ENCODE measurements around the gene ALKBH3. TPM values are rescaled to one million over a fixed set of nuclear protein-coding genes. Genes with fewer than 3 reads are reported as not detected.

The ALKBH3 gene
- total and polyA plus RNA-seq, 10 of the 15 experiments (the other 5 are each of a cell fraction or from before 2014, with no cell fraction given): 22.1 to 50.8 (median 38.5) TPM

DNA sequence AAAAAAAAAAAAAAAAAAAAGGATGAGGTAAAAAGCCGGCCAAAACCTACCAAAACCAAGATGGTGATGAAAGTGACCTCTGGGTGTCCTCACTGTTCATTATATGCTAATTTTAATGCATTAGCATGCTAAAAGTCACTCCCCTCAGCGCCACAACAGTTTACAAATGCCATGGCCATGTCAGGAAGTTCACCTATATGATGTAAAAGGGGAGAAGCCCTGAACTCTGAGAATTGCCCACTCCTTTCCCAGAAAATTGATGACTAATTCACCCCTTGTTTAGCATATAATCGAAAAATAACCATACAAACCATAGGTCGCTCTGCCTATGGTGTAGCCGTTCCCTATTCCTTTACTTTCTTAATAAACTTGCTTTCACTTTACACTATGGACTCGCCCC, 72.9 kb downstream of the ALKBH3 start:
- no peak overlapping the region for H3K27ac ChIP-seq (ENCODE audit: control insufficient read depth, insufficient read depth)
- ATAC-seq (no peak), DNase-seq (ENCODE audit: low read depth, low spot score) (no peak), FAIRE-seq (no peak)
- no peaks in the 10 kb centered on the region for H4K20me1 ChIP-seq (ENCODE audit: control insufficient read depth, insufficient read depth)
- no peaks in the 10 kb centered on the region for H3K4me1 ChIP-seq (ENCODE audit: control insufficient read depth, insufficient read depth, low read length)
- TF ChIP-seq CBX3 (IDR thresholded peaks at IDR 0.05; ENCODE audit: borderline replicate concordance, low read depth) (no peak), ZNF24 (IDR thresholded peaks at IDR 0.05) (no peak), TCF3 (IDR thresholded peaks at IDR 0.05; ENCODE audit: borderline replicate concordance, insufficient read depth, low read depth, low read length) (no peak), RELA (IDR thresholded peaks at IDR 0.05; ENCODE audit: borderline replicate concordance, partially characterized antibody) (no peak), PRDM15 (CRISPR knock-in tag; IDR thresholded peaks at IDR 0.05) (no peak), MXI1 (IDR thresholded peaks at IDR 0.05; ENCODE audit: low read depth, low read length) (no peak), RCOR1 (conservative IDR thresholded peaks at IDR 0.05; ENCODE audit: low read depth, low read length) (no peak), CBX5 (IDR thresholded peaks at IDR 0.05; ENCODE audit: low read depth) (no peak), SPI1 (IDR thresholded peaks at IDR 0.05; ENCODE audit: borderline replicate concordance, insufficient read depth, low read depth, low read length) (no peak), ZNF274 (IDR thresholded peaks at IDR 0.05; ENCODE audit: insufficient read depth, insufficient read length) (no peak), MTA3 (IDR thresholded peaks at IDR 0.05; ENCODE audit: borderline replicate concordance, low read length) (no peak)
- TF ChIP-seq, protein P1, sequence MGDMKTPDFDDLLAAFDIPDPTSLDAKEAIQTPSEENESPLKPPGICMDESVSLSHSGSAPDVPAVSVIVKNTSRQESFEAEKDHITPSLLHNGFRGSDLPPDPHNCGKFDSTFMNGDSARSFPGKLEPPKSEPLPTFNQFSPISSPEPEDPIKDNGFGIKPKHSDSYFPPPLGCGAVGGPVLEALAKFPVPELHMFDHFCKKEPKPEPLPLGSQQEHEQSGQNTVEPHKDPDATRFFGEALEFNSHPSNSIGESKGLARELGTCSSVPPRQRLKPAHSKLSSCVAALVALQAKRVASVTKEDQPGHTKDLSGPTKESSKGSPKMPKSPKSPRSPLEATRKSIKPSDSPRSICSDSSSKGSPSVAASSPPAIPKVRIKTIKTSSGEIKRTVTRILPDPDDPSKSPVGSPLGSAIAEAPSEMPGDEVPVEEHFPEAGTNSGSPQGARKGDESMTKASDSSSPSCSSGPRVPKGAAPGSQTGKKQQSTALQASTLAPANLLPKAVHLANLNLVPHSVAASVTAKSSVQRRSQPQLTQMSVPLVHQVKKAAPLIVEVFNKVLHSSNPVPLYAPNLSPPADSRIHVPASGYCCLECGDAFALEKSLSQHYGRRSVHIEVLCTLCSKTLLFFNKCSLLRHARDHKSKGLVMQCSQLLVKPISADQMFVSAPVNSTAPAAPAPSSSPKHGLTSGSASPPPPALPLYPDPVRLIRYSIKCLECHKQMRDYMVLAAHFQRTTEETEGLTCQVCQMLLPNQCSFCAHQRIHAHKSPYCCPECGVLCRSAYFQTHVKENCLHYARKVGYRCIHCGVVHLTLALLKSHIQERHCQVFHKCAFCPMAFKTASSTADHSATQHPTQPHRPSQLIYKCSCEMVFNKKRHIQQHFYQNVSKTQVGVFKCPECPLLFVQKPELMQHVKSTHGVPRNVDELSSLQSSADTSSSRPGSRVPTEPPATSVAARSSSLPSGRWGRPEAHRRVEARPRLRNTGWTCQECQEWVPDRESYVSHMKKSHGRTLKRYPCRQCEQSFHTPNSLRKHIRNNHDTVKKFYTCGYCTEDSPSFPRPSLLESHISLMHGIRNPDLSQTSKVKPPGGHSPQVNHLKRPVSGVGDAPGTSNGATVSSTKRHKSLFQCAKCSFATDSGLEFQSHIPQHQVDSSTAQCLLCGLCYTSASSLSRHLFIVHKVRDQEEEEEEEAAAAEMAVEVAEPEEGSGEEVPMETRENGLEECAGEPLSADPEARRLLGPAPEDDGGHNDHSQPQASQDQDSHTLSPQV (IDR thresholded peaks at IDR 0.05): no peak
- CTCF ChIA-PET: no interaction called here
- in situ Hi-C loops (cut with MboI) (no loop called here), intact Hi-C loops (cut with micrococcal nuclease; ENCODE audit: unreplicated experiment) (no loop called here)
- no peaks in the 10 kb centered on the region for H3K9me3 ChIP-seq (replicated peaks; ENCODE audit: control insufficient read depth, insufficient read depth, low read length)
- 49% methylated on average over 6 of the region's 6 CpGs for WGBS (ENCODE audit: insufficient coverage, insufficient replicate concordance, low lambda C conversion rate, missing lambda C conversion rate)
- RAD21 ChIA-PET (ENCODE audit: unreplicated experiment): no interaction called here
- H3K9ac ChIP-seq (ENCODE audit: control insufficient read depth, insufficient read depth, low read length): no peak overlapping the region
- no TSS peak for BruUV-seq (replicated peaks)
- SMC1A ChIA-PET (ENCODE audit: uncharacterized antibody, unreplicated experiment): no interaction called here
- H3K27me3 ChIP-seq (replicated peaks in 1 of 2; ENCODE audit: control insufficient read depth in 2 of 2, insufficient read depth in 2 of 2, low read length in 1 of 2): no peaks in the 10 kb centered on the region; a peak in 3 of 4 replicates
- no peaks in the 10 kb centered on the region for H3K79me2 ChIP-seq (ENCODE audit: control insufficient read depth, insufficient read depth, low read length)
- no peak overlapping the region for H3K4me3 ChIP-seq
- no peak overlapping the region for H2AFZ ChIP-seq (ENCODE audit: control insufficient read depth, low read depth, low read length)
- POLR2A ChIA-PET: no interaction called here
- H3K36me3 ChIP-seq (ENCODE audit: control insufficient read depth in 2 of 2, insufficient read depth in 2 of 2, low read length in 1 of 2): no peaks in the 10 kb centered on the region
- H3K4me2 ChIP-seq (ENCODE audit: control insufficient read depth, insufficient read depth): no peak overlapping the region

All from GM12878 (cell line).